HG03095 (cell line): ENCODE measurements around the gene PCYOX1L.
A peak's percentile ranks its signal among the peaks of the same experiment; 100 is the strongest.

Source experiments
- ATAC-seq: cut with Tn5 transposase; IDR thresholded peaks from one replicate; pipeline ENCODE4 v1.9.1; 2021; ENCODE audit warnings: moderate library complexity; ENCODE audit not compliant: unreplicated experiment

Gene PCYOX1L

DNA sequence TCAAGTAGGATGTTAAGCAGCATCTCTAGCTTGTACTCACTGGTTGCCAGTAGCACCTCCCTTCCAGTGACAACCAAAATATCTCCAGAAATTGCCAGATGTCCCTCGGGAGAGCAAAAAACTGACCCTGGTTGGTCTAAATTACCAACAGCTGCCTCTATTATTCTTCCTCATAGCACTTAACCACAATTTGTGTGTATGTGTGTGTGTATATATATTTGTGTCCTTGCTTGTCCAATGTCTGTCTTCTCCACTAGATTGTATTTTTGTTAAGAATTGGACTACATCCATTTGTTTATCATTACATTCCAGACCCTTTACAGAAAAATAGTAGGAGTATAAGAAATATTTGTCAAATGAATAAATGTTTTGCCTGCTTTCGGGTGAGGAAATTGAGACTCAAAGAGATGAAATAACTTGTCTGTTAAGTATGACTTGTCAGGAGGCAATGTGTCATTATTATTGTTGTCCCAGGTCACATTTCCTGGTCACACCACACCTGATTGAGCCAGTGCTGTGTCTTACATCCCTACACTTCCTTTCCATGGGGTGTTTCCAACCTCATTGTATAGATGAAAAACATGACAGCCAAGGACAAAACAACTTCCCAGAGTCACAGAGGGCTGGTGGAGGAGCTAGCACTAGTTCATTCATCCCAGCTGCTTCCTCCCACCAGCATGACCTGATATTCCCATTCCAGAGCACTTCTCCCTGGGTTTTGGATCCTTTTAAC, 24.0 kb upstream of the PCYOX1L start:
- ATAC-seq: no peak

DNA sequence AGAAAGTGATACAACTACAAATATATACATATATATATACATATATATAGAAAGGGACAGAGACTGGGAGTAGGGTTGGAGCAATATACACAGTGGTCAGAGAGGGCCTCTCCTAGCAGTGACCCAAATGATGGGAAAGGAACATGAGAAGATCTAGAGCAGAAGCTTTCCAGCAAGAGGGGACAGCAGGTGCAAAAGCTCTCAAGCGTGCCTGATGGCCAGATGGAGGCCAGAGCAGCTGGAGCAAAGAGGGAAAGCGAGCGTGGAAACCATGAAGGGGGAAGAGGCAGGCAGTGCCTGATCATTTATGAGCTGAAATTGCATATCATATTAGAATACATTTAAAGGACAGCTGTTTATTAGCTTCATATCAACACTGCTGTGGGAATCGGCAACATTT, 20.1 kb upstream of the PCYOX1L start:
- no peak for ATAC-seq

DNA sequence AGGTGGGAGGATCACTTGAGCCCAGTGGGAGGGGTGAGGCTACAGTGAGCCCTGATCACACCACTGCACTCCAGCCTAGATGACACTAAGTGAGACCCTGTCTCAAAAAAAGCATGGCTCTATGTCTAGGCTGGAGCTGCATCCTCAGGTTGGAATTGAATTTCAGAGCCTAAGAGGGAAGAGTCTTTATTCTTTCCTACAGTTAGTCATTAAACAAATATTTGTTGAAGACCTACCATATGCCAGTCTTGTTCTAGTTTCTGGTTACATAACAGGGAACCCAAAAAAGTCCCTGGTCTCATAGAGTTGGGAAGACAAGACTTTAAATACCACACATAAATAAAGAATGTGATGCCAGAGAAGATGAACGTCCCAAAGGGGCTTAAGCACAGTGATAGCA, 19.5 kb upstream of the PCYOX1L start:
- ATAC-seq: no peak

DNA sequence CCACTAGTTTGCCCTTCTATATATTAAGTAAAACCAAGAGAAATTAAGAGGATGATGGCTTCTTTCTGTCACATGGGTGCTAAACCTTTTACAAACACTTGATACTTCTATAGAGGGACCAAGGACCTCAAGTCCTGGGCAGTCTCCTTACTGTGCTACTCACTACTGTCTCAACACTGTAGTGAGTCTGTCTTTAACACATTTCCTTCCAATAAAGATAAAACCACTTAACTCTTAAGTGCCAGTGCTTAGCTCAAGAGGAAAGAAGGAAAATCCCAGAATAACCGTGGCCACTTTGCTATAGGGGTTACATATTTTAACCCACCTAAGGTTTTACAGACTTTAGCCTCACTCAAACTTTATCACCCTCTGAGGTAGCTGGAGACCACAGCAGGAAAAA, 16.9 kb upstream of the PCYOX1L start:
- no peak for ATAC-seq

DNA sequence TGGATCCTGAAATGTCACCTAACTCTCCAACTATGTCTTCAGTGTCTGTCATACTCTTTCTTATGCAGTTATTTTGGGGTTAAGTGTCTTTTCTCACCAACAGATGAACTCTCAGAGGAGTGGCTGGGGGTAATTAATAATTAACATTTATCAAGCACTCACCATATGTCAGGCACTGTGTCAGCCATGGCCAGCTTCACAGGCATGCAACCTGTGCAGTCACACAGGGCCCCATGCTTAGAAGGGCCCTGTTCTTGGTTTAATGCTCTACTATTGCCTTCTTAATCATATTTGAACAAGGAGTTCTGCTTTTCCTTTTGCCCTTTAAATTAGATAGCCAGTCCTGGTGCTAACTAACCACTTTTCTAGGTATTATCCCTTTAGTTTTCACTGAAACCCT, 16.0 kb upstream of the PCYOX1L start:
- ATAC-seq: no peak

DNA sequence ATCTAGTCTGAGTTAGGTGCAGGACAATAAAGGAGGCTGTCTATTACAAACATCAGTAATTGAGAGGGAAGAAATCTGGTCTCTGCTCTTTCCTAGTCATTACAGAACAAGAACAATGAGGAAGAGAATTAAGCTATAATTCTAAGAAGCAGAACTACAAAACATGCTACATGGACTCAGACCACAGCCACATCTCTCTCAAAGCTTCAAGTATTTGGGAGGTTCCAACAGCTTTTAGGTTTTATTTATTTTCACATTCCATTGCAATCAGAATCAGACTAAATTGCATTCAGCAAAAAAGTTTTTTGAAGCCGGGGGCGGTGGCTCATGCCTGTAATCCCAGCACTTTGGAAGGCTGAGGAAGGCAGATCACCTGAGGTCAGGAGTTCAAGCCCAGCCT, 13.7 kb upstream of the PCYOX1L start:
- no peak for ATAC-seq

DNA sequence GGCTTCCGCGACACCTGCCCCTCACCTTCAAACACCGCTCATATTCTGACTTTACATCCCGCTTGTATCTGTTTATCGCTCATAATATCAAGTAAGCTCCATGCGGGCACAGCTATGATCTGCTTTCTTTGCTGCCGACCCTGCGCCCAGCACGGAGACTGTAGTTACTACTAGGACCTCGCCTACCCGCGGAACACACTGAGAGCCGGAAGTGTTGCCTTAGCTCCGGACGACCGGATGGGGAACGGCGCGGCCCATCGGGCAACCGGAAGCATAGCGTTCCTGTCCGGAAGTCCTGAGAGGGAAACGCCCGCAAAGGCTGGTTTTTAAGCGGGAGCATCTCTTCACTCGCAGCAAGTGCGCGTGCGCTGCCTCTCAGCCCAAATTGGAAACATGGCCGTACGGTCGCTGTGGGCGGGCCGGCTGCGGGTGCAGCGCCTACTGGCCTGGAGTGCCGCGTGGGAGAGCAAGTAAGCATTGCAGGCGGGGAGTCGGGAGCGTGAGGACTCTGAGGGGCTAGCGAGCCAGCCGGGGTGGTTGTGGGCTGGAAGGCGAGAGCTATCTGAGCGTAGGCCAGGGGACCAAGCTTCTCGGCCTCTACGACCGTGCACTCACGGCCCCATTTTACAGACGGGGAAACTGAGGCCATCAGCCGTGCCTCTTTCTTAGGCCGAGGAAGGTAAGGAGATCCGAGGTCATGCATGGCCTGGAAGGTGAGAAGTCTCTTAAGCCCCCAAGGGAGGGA, 12.5 kb upstream of the PCYOX1L start, which contains the start of gene GRPEL2:
TSS of gene GRPEL2 (plus strand) at position 353 of the 745 bp plus-strand sequence. CDS start at position 394, 41 bp downstream.
- peak; percentile 96 for ATAC-seq

DNA sequence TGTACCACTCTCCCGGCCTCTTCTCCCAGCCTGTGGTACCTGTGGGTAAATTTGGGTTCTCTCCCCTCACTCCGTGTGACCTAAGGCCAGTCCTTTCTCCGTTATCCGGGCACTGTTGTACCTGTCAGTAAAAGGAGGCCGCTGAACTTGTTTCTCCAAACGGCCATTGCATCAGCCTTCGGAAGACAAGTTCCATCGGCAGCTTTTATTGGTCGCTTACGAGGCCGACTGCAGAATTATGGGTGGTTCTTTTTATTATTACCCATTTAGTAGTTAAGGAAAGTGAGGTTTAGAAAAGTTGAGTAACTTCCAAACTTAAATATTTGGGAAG, 12.0 kb upstream of the PCYOX1L start:
- no peak for ATAC-seq

DNA sequence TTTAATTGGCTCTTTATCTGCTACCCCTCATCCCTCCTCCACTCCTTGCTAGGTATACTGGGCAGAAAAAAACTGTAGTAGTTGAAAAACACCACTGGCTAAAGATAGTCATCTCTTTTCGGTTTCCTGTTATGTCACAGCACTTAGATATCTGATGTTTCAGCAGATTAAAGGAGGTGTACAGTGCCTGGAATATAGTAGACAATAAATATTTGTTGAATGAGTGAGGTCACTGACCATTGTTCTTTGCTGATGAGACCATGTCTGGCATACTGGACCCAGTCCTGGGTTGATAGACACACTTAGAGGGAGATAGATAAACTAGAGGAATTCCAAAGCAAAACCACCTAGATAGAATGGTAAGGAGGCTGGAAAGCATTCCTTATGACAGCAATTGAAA, 9.3 kb upstream of the PCYOX1L start:
- no peak for ATAC-seq

DNA sequence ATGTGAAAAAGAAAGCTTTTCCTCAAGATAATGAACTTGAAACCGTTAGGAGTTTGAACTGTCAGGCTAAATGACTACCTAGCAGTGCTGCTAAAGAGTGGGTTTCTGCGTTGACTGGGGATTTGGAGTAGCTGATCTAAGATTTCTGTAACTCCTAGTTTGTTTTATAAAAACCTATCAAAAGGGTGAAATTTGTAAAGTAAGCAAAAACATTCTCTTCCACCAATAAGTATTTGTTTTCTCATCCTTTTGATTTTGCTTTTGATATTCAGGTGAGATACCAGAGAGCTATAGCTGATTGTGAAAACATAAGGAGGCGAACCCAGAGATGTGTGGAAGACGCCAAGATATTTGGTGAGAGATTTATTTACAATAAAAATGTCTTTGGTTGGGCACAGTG, 8.5 kb upstream of the PCYOX1L start:
- ATAC-seq: no peak

DNA sequence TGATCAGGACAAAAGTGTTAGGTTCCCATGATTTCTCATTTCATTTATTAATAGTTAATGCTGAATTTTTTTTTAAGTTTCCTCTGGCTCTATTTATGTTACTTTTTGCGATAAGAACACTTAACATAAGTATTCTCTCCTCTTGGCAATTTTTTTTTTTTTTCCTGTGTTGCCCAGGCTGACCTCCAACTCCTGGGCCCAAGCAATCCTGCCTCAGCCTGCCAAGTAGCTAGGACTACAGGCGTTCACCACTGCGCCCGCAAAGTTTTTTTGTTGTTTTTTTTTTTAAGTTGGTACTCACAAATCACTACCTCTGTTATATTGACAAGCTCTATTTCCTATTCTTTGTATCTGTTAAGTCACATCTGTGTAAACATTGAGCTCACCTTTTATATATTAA, 5.7 kb upstream of the PCYOX1L start:
- ATAC-seq: no peak

DNA sequence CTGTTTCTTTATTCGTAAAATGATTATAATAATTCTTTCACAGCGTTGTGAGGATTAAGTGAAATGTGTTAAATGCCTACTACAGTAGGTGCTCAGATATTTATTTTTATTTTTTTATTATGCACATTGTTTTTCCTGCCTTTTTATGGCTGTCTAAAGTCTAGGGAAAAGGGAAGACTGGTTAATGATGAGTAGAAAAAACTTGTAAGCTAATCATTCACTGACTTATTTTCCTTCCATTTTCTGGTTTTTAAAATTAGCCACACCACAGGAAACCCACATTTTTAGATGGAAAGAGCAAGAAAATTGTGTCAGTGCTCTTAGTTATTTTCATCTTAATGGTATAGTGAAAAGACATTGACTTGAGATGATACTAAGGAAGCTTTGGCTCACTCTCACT, 3.9 kb upstream of the PCYOX1L start:
- no peak for ATAC-seq

DNA sequence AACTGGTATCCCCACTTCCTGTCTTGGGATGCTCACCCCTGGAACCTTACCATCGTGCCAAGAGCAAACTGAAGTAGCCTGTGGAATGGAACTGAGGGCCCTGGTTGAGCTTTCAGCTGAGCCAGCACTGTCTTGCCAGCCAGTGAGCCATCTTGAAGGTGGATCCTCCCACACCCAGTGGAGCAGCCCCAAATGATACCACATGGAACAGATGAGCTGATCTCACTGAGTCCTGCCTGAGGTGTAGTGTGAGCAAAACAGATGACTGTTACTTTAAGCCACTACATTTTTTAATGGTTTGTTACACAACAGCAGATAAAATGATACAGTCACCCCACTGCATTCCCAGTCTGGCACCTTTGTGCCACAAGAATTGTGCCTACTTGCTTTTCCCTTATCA, 2.2 kb upstream of the PCYOX1L start:
- no peak for ATAC-seq

DNA sequence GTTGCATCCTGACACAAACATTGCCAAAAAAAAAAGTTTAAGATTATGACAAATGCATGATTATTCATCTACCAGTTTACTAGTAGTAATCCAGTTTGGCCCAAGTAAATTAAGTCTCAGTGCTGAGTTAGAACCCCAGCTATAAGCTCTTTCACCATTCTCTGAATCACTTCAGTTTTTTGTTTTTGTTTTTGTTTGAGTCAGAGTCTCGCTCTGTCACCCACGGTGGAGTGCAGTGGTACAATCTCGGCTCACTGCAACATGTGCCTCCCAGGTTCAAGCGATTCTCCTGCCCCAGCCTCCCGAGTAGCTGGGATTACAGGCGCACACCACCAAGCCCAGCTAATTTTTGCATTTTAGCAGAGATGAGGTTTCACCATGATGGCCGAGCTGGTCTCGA, 1.5 kb upstream of the PCYOX1L start:
- no peak for ATAC-seq

DNA sequence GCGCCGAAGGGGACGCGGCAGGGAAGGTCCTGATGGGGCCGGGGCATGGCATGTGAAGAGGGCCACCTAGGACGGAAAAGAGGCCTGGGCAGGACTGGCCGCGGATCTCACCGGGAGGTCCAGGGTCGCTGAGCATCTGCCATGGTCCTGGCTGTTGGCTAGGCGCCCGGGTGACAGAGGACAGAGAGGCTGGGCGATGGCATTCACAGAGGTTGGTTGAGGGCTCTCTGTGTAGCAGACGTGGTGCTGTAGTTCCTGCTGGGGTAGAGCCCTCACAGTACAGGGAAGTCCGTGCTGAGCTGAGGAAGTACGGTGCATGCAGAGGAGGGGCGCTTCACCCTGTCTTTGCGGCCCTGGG, 427 bp downstream of the PCYOX1L start:
- no peak for ATAC-seq

DNA sequence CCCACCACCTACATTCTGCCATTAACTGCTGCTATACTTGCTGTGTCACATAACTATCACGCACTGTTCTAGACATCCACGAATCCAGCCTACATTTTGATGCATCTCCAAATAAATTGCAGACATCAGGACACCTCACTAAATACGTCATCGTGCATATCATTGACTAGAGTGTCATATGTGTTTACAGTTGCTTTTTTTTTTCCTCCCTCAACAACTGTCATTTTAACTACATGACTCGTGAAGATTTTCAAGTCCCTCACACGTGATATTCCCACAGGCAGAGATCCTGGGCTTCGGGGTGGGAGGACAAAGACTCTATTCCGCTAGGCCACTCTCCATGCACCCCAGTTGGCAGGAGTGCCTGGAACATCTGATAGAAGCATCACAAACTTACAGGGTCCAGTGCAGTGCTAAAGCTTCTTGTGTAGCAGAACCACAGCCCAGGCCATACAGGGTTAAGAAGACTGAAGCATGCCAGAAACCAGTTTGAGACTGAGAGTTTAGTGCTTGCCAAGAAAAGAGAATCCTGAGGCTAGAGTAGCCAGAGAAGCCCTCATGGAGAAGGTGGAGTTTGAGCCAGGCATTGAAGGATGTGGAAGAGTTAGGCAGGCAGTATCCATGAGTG, 1.1 kb downstream of the PCYOX1L start:
- no peak for ATAC-seq

DNA sequence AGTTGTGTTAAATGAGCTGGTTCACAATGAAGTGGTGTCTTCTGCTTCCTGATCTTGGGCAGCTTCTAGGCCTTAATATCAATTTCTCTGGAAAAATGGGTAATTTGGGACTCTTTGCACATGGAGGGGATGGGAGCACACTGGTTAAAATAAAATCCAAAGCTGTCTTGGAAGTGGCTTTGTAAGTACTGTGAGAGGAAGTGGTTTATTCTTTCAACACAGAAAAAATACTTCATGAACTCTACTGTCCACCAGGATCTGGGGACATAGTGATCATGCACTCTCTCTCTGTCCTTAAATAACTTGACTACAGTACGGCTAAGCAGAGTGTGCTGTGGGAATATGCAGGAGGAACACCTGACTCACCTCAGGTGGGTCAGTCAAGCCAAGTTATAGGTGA, 2.4 kb downstream of the PCYOX1L start:
- ATAC-seq: no peak

DNA sequence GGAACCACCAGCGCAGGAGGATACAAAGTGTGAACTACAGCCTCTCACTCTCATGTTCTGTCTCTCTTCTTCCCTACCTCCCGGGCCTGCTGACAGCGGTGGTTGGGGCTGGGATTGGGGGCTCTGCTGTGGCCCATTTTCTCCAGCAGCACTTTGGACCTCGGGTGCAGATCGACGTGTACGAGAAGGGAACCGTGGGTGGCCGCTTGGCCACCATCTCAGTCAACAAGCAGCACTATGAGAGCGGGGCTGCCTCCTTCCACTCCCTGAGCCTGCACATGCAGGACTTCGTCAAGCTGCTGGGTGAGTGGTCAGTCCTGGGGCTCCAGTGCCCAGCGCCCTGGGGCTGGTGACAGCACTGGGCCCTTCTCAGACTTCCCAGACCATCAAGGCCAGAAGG, 4.7 kb downstream of the PCYOX1L start:
- no peak for ATAC-seq

DNA sequence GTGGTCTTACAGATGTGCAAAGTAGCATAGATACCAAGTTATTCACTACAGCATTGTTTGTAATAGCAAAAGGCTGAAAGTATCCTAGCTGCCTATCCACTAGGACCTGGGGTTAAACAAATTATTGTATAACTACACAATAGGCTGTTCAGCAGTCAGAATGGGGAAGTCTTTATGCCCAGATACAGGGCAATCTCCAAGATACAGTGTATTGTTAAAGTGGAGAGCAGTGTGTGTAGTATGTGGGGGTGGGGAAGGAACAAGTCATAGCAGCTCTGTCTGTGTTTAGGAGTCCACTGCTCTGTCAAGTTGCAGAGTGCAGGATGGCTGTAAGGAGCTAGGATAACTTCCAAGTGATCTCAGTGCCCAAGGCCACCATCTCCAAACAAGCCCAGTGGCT, 5.5 kb downstream of the PCYOX1L start:
- no peak for ATAC-seq

DNA sequence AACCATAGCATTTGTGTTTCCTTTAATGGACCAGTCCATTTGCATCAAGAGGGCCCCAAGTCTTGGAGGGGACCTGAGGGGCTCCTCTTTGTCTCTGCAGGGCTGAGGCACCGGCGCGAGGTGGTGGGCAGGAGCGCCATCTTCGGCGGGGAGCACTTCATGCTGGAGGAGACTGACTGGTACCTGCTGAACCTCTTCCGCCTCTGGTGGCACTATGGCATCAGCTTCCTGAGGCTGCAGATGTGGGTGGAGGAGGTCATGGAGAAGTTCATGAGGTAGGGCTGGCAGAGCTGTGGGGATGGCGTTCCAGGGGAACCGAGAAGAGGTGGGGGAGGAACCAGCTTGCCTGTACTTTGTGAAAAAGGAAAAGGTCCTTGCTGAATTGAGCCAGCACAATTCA, 6.1 kb downstream of the PCYOX1L start:
- ATAC-seq: no peak

DNA sequence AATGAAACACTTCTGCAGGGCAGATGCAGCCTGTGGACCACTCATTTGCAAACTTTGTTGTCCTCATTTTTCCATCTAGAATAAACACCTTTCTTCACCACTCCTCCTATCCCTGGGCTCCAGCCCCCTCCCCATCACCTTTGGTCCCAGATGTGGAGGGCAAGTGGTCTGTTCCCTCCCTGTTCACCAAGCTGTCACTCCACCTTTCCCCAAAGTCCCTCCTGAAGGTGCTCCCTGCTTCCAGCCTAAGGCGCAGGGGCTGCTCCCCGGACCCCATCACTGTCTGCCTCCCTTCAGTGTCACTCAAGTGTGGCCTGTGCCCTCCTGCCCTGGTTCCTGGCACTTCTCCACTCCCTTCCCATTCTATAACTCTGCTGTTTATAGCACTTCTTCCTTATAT, 6.9 kb downstream of the PCYOX1L start:
- no peak for ATAC-seq

DNA sequence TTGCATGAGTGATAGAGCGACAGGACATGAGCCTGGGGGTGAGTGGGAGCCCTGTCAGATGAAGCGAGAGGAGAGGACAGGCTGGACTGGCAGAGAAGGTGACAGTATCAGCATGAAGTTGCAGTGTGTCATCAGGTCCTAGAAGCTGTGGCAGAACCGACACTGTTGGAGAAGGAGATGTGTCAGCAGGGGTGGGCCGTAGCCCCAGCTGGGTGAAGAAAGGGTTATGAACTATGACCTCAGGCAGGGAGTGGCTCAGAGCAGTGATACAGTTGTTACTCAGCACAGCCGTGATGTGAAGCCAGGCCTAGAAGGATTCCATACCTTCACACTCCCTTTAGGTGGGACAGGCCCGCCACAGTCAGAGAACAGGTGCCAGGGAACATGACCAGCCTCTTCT, 7.6 kb downstream of the PCYOX1L start:
- no peak for ATAC-seq
